GM21423 (cell line): ENCODE measurements around the gene CELSR1.

Source experiments
- ATAC-seq: cut with Tn5 transposase; IDR thresholded peaks from one replicate; pipeline ENCODE4 v1.9.1; 2021; ENCODE audit warnings: mild to moderate bottlenecking, moderate library complexity; ENCODE audit not compliant: unreplicated experiment

Gene CELSR1

GRCh38 chr22:46355996-46356471 lies 181.4 kb downstream of the CELSR1 start:
- no peak for ATAC-seq

- no peak for ATAC-seq
Measured at GRCh38 chr22:46355369-46355995, 181.9 kb downstream of the CELSR1 start.

- no peak for ATAC-seq
Measured at GRCh38 chr22:46354993-46355305, 182.5 kb downstream of the CELSR1 start.

- no peak for ATAC-seq
Measured at GRCh38 chr22:46354176-46354992, 183.0 kb downstream of the CELSR1 start.

- no peak for ATAC-seq
Measured at GRCh38 chr22:46353483-46354105, 183.8 kb downstream of the CELSR1 start.

GRCh38 chr22:46352691-46353386 lies 184.6 kb downstream of the CELSR1 start:
- no peak for ATAC-seq

- no peak for ATAC-seq
Measured at GRCh38 chr22:46352276-46352675, 185.1 kb downstream of the CELSR1 start.

- ATAC-seq = no peak
Measured at GRCh38 chr22:46351767-46352166, 185.7 kb downstream of the CELSR1 start.

- ATAC-seq = no peak
Measured at GRCh38 chr22:46351131-46351735, 186.2 kb downstream of the CELSR1 start.

- ATAC-seq = no peak
Measured at GRCh38 chr22:46350646-46351045, 186.8 kb downstream of the CELSR1 start.

- no peak for ATAC-seq
Measured at GRCh38 chr22:46350121-46350520, 187.3 kb downstream of the CELSR1 start.

GRCh38 chr22:46349681-46350080 lies 187.7 kb downstream of the CELSR1 start:
- ATAC-seq = no peak

GRCh38 chr22:46349238-46349637 lies 188.2 kb downstream of the CELSR1 start:
- no peak for ATAC-seq

- ATAC-seq = no peak
Measured at GRCh38 chr22:46348099-46348695, 189.2 kb downstream of the CELSR1 start.

GRCh38 chr22:46347646-46348045 lies 189.8 kb downstream of the CELSR1 start:
- ATAC-seq = no peak

- ATAC-seq = no peak
Measured at GRCh38 chr22:46346680-46347405, 190.6 kb downstream of the CELSR1 start.

GRCh38 chr22:46340676-46341075 lies 196.7 kb downstream of the CELSR1 start:
- ATAC-seq = no peak

- no peak for ATAC-seq
Measured at GRCh38 chr22:46339956-46340355, 197.5 kb downstream of the CELSR1 start.

- no peak for ATAC-seq
Measured at GRCh38 chr22:46338636-46339035, 198.8 kb downstream of the CELSR1 start.

- ATAC-seq = no peak
Measured at GRCh38 chr22:46337870-46338269, 199.6 kb downstream of the CELSR1 start.
